ENCODE data around the gene ZNF397.

Gene ZNF397

DNA sequence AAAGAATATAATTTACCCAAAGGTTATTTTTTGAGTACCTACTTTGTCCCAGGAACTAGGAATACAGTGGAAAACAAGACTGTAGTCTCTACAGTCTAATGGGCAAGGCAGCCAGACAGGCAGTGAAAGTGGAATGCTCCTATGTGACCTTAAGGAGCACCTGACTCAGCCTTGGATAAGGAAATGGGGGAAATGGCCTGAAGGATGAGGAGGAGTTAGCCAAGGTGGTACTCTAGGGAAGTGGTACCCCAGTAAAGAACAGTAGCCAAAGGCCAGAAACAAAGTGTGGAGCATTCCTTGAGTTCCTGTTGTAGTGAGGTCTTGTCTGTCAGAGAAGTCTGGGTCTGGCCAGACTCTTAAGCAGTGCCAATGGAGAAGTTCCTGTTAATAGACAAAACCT lies 6.0 kb downstream of the ZNF397 start:
- peaks cover 4% of the 10 kb centered on the region; the same call in 1 of the 2 replicates for H3K4me1 ChIP-seq (ENCODE audit: control insufficient read depth, insufficient read depth, low read length)
- H3K36me3 ChIP-seq (ENCODE audit: control insufficient read depth, insufficient read depth, low read length): peaks cover 81% of the 10 kb centered on the region
- H3K9me3 ChIP-seq (ENCODE audit: control insufficient read depth, insufficient read depth, low read length): no peaks in the 10 kb centered on the region
- no peak overlapping the region for H3K9ac ChIP-seq (ENCODE audit: low read depth, low read length)
- H3K4me3 ChIP-seq (ENCODE audit: low read depth, low read length): no peak overlapping the region
- H3K27ac ChIP-seq (ENCODE audit: low read depth, low read length): no peak overlapping the region
- no peaks in the 10 kb centered on the region for H3K27me3 ChIP-seq (ENCODE audit: control insufficient read depth, insufficient read depth, low read length)

- Histone ChIP-seq H3K27me3 (ENCODE audit: control insufficient read depth, insufficient read depth, low read length) (no peaks in the 10 kb centered on the region), H3K27ac (ENCODE audit: low read depth, low read length) (no peak overlapping the region), H3K9me3 (ENCODE audit: control insufficient read depth, insufficient read depth, low read length) (no peaks in the 10 kb centered on the region), H3K4me3 (ENCODE audit: low read depth, low read length) (no peak overlapping the region), H3K36me3 (ENCODE audit: control insufficient read depth, insufficient read depth, low read length) (peaks cover 76% of the 10 kb centered on the region), H3K4me1 (ENCODE audit: control insufficient read depth, insufficient read depth, low read length) (no peaks in the 10 kb centered on the region), H3K9ac (ENCODE audit: low read depth, low read length) (no peak overlapping the region)
Observed at GRCh38 chr18:35247412-35248249, 6.8 kb downstream of the ZNF397 start.

- no peaks in the 10 kb centered on the region for H3K27me3 ChIP-seq (ENCODE audit: control insufficient read depth, insufficient read depth, low read length)
- no peaks in the 10 kb centered on the region for H3K4me1 ChIP-seq (ENCODE audit: control insufficient read depth, insufficient read depth, low read length)
- no peak overlapping the region for H3K4me3 ChIP-seq (ENCODE audit: low read depth, low read length)
- peaks cover 70% of the 10 kb centered on the region for H3K36me3 ChIP-seq (ENCODE audit: control insufficient read depth, insufficient read depth, low read length)
- no peaks in the 10 kb centered on the region for H3K9me3 ChIP-seq (ENCODE audit: control insufficient read depth, insufficient read depth, low read length)
- H3K27ac ChIP-seq (ENCODE audit: low read depth, low read length): no peak overlapping the region
- no peak overlapping the region for H3K9ac ChIP-seq (ENCODE audit: low read depth, low read length)
Observed at GRCh38 chr18:35248429-35248828, 7.6 kb downstream of the ZNF397 start.

GRCh38 chr18:35252466-35252865 lies 11.6 kb downstream of the ZNF397 start:
- H3K4me3 ChIP-seq (ENCODE audit: low read depth, low read length): no peak overlapping the region
- H3K27ac ChIP-seq (ENCODE audit: low read depth, low read length): no peak overlapping the region
- 0 out of 2 replicates have a peak, but pooled peaks cover 10% of the 10 kb centered on the region for H3K9me3 ChIP-seq (ENCODE audit: control insufficient read depth, insufficient read depth, low read length)
- no peaks in the 10 kb centered on the region for H3K4me1 ChIP-seq (ENCODE audit: control insufficient read depth, insufficient read depth, low read length)
- H3K36me3 ChIP-seq (ENCODE audit: control insufficient read depth, insufficient read depth, low read length): peaks cover 37% of the 10 kb centered on the region
- H3K9ac ChIP-seq (ENCODE audit: low read depth, low read length): no peak overlapping the region
- no peaks in the 10 kb centered on the region for H3K27me3 ChIP-seq (ENCODE audit: control insufficient read depth, insufficient read depth, low read length)

GRCh38 chr18:35253655-35254287 lies 12.9 kb downstream of the ZNF397 start:
- Histone ChIP-seq H3K4me1 (ENCODE audit: control insufficient read depth, insufficient read depth, low read length) (no peaks in the 10 kb centered on the region), H3K9ac (ENCODE audit: low read depth, low read length) (no peak overlapping the region), H3K4me3 (ENCODE audit: low read depth, low read length) (no peak overlapping the region), H3K36me3 (ENCODE audit: control insufficient read depth, insufficient read depth, low read length) (peaks cover 24% of the 10 kb centered on the region), H3K27me3 (ENCODE audit: control insufficient read depth, insufficient read depth, low read length) (no peaks in the 10 kb centered on the region), H3K27ac (ENCODE audit: low read depth, low read length) (no peak overlapping the region), H3K9me3 (ENCODE audit: control insufficient read depth, insufficient read depth, low read length) (0 out of 2 replicates have a peak, but pooled peaks cover 10% of the 10 kb centered on the region)

GRCh38 chr18:35256947-35257346 lies 16.1 kb downstream of the ZNF397 start:
- Histone ChIP-seq H3K27ac (ENCODE audit: low read depth, low read length) (no peak overlapping the region), H3K27me3 (ENCODE audit: control insufficient read depth, insufficient read depth, low read length) (no peaks in the 10 kb centered on the region), H3K36me3 (ENCODE audit: control insufficient read depth, insufficient read depth, low read length) (peaks cover 9% of the 10 kb centered on the region), H3K9ac (ENCODE audit: low read depth, low read length) (no peak overlapping the region), H3K4me1 (ENCODE audit: control insufficient read depth, insufficient read depth, low read length) (no peaks in the 10 kb centered on the region), H3K4me3 (ENCODE audit: low read depth, low read length) (no peak overlapping the region), H3K9me3 (ENCODE audit: control insufficient read depth, insufficient read depth, low read length) (0 out of 2 replicates have a peak, but pooled peaks cover 10% of the 10 kb centered on the region)

GRCh38 chr18:35264409-35264808 lies 23.6 kb downstream of the ZNF397 start:
- no peak overlapping the region for H3K4me3 ChIP-seq (ENCODE audit: low read depth, low read length)
- no peaks in the 10 kb centered on the region for H3K4me1 ChIP-seq (ENCODE audit: control insufficient read depth, insufficient read depth, low read length)
- H3K27me3 ChIP-seq (ENCODE audit: control insufficient read depth, insufficient read depth, low read length): no peaks in the 10 kb centered on the region
- no peaks in the 10 kb centered on the region for H3K36me3 ChIP-seq (ENCODE audit: control insufficient read depth, insufficient read depth, low read length)
- no peak overlapping the region for H3K27ac ChIP-seq (ENCODE audit: low read depth, low read length)
- no peak overlapping the region for H3K9ac ChIP-seq (ENCODE audit: low read depth, low read length)
- no peaks in the 10 kb centered on the region for H3K9me3 ChIP-seq (ENCODE audit: control insufficient read depth, insufficient read depth, low read length)

GRCh38 chr18:35267161-35267651 lies 26.4 kb downstream of the ZNF397 start:
- Histone ChIP-seq H3K4me3 (ENCODE audit: low read depth, low read length) (no peak overlapping the region; the same call in 1 of the 2 replicates), H3K27ac (ENCODE audit: low read depth, low read length) (no peak overlapping the region)

GRCh38 chr18:35267809-35268208 lies 27.0 kb downstream of the ZNF397 start:
- Histone ChIP-seq H3K27me3 (ENCODE audit: control insufficient read depth, insufficient read depth, low read length) (no peaks in the 10 kb centered on the region), H3K4me3 (ENCODE audit: low read depth, low read length) (no peak overlapping the region), H3K36me3 (ENCODE audit: control insufficient read depth, insufficient read depth, low read length) (no peaks in the 10 kb centered on the region), H3K4me1 (ENCODE audit: control insufficient read depth, insufficient read depth, low read length) (no peaks in the 10 kb centered on the region), H3K9me3 (ENCODE audit: control insufficient read depth, insufficient read depth, low read length) (peaks cover 6% of the 10 kb centered on the region; the same call in 1 of the 2 replicates), H3K27ac (ENCODE audit: low read depth, low read length) (no peak overlapping the region), H3K9ac (ENCODE audit: low read depth, low read length) (no peak overlapping the region)

More at GRCh38 chr18:35267161-35267651, 26.4 kb downstream of the ZNF397 start:
- Histone ChIP-seq H3K27me3 (ENCODE audit: control insufficient read depth, insufficient read depth, low read length) (no peaks in the 10 kb centered on the region), H3K9ac (ENCODE audit: low read depth, low read length) (no peak overlapping the region), H3K36me3 (ENCODE audit: control insufficient read depth, insufficient read depth, low read length) (no peaks in the 10 kb centered on the region), H3K9me3 (ENCODE audit: control insufficient read depth, insufficient read depth, low read length) (peaks cover under 1% of the 10 kb centered on the region; the same call in 1 of the 2 replicates), H3K4me1 (ENCODE audit: control insufficient read depth, insufficient read depth, low read length) (no peaks in the 10 kb centered on the region)

DNA sequence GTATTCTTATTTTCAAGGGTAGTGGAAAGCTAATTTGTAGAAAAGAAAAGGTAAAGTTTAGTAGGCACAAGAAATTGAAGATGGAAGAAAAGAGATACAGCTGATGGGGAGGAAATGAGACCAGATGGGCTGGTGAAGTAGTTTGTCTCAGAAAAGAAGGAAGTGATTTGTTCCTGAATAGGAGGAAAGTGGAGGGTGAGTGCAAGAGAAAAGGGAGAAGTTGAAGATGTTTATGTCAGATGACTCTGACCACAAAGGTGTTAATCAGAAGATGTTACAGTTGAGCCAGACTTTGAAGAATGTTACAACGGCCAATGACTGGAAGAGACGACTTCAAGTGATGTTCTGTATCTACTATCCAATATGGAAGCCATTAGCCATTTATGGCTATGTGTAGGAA lies 28.0 kb downstream of the ZNF397 start:
- no peak overlapping the region for H3K9ac ChIP-seq (ENCODE audit: low read depth, low read length)
- H3K9me3 ChIP-seq (ENCODE audit: control insufficient read depth, insufficient read depth, low read length): peaks cover 6% of the 10 kb centered on the region; the same call in 1 of the 2 replicates
- H3K36me3 ChIP-seq (ENCODE audit: control insufficient read depth, insufficient read depth, low read length): no peaks in the 10 kb centered on the region
- no peaks in the 10 kb centered on the region for H3K4me1 ChIP-seq (ENCODE audit: control insufficient read depth, insufficient read depth, low read length)
- H3K4me3 ChIP-seq (ENCODE audit: low read depth, low read length): no peak overlapping the region
- H3K27me3 ChIP-seq (ENCODE audit: control insufficient read depth, insufficient read depth, low read length): no peaks in the 10 kb centered on the region
- H3K27ac ChIP-seq (ENCODE audit: low read depth, low read length): no peak overlapping the region

DNA sequence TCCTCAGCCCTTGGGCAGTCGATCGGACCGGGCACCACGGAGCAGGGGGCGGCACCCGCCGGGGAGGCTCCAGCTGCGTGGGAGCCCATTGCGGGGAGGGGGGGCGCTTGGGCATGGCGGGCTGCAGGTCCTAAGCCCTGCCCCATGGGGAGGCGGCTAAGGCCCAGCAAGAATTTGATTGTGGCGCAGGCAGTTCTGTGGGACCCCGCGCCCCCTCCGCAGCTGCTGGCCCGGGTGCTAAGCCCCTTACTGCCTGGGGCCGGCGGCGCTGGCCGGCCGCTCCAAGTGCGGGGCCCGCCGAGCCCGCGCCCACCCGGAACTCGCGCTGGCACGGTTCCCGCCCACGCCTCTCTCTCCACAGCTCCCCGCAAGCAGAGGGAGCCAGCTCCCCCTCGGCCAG lies 30.8 kb downstream of the ZNF397 start:
- Histone ChIP-seq H3K27me3 (ENCODE audit: control insufficient read depth, insufficient read depth, low read length) (no peaks in the 10 kb centered on the region), H3K9ac (ENCODE audit: low read depth, low read length) (no peak overlapping the region), H3K36me3 (ENCODE audit: control insufficient read depth, insufficient read depth, low read length) (no peaks in the 10 kb centered on the region), H3K4me3 (ENCODE audit: low read depth, low read length) (no peak overlapping the region), H3K4me1 (ENCODE audit: control insufficient read depth, insufficient read depth, low read length) (no peaks in the 10 kb centered on the region), H3K9me3 (ENCODE audit: control insufficient read depth, insufficient read depth, low read length) (peaks cover 6% of the 10 kb centered on the region; the same call in 1 of the 2 replicates), H3K27ac (ENCODE audit: low read depth, low read length) (no peak overlapping the region)
